GM23338 (cell line): ENCODE results near the gene PIK3IP1. TPM values are rescaled to one million over a fixed set of nuclear protein-coding genes. Genes with fewer than 3 reads are reported as not detected.
A peak's percentile ranks its signal among the peaks of the same experiment; 100 is the strongest.

ENCODE experiments used
- ATAC-seq: fragments of 200-7000 bp; cut with Tn5 transposase; 3 replicates; pipeline ENCODE4 v1.9.1; 2020
- DNase-seq: peaks from one replicate; pipeline ENCODE4 v3.0.0-alpha.2; 2015; ENCODE audit warnings: low spot score
- H2AFZ ChIP-seq: fragments of 200-600 bp; sonication (generic); 2 replicates; pipeline ENCODE4 v1.8.0; 2016; ENCODE audit warnings: antibody characterized with exemption, mild to moderate bottlenecking, moderate library complexity
- H3F3A ChIP-seq: fragments of 200-600 bp; sonication (generic); replicated peaks from 2 replicates; pipeline ENCODE4 v1.8.0; 2017; ENCODE audit warnings: antibody characterized with exemption, mixed run types, low read depth
- H3K27ac ChIP-seq: fragments of 200-600 bp; sonication (generic); 2 replicates; pipeline ENCODE4 v1.6.1; 2016; ENCODE audit warnings: low read depth
- H3K27me3 ChIP-seq: fragments of 200-600 bp; sonication (generic); 2 replicates; pipeline ENCODE4 v1.8.0; 2016; ENCODE audit warnings: mild to moderate bottlenecking, mixed run types, moderate library complexity; ENCODE audit not compliant: insufficient read depth
- H3K36me3 ChIP-seq: fragments of 200-600 bp; sonication (generic); 2 replicates; pipeline ENCODE4 v1.8.0; 2016; ENCODE audit warnings: mild to moderate bottlenecking; ENCODE audit not compliant: insufficient read depth
- H3K4me1 ChIP-seq: fragments of 200-600 bp; sonication (generic); 2 replicates; pipeline ENCODE4 v1.8.0; 2016; ENCODE audit warnings: mild to moderate bottlenecking, moderate library complexity; ENCODE audit not compliant: insufficient read depth
- H3K4me2 ChIP-seq: fragments of 200-600 bp; sonication (generic); 2 replicates; pipeline ENCODE4 v1.7.1; 2017; ENCODE audit warnings: mixed run types
- H3K4me3 ChIP-seq: fragments of 200-600 bp; sonication (generic); 2 replicates; pipeline ENCODE4 v1.6.1; 2016; ENCODE audit warnings: mixed run types
- H3K79me2 ChIP-seq: fragments of 200-600 bp; sonication (generic); replicated peaks from 2 replicates; pipeline ENCODE4 v1.8.0; 2017; ENCODE audit warnings: mild to moderate bottlenecking; ENCODE audit not compliant: insufficient read depth
- H3K9me2 ChIP-seq: fragments of 200-600 bp; sonication (generic); 2 replicates; pipeline ENCODE4 v1.8.0; 2017; ENCODE audit not compliant: insufficient read depth
- H4K20me1 ChIP-seq: fragments of 200-600 bp; sonication (generic); replicated peaks from 2 replicates; pipeline ENCODE4 v1.8.0; 2017; ENCODE audit warnings: mild to moderate bottlenecking; ENCODE audit not compliant: insufficient read depth
- H3K27ac Mint-ChIP-seq: 2 replicates; pipeline ENCODE4 v1.8.0; 2020; ENCODE audit warnings: inconsistent platforms, mild to moderate bottlenecking, moderate library complexity, mixed read lengths
- H3K27me3 Mint-ChIP-seq: 3 replicates; pipeline ENCODE4 v1.8.0; 2022; ENCODE audit warnings: low read depth, mild to moderate bottlenecking, moderate library complexity, mixed read lengths, inconsistent platforms; ENCODE audit not compliant: insufficient read depth, poor library complexity
- H3K36me3 Mint-ChIP-seq: 3 replicates; pipeline ENCODE4 v1.8.0; 2021; ENCODE audit warnings: low read depth, mild to moderate bottlenecking, inconsistent platforms, moderate library complexity, mixed read lengths
- H3K4me1 Mint-ChIP-seq: 3 replicates; pipeline ENCODE4 v1.8.0; 2020; ENCODE audit warnings: mild to moderate bottlenecking, inconsistent platforms, mixed read lengths
- H3K4me3 Mint-ChIP-seq: 3 replicates; pipeline ENCODE4 v1.8.0; 2021; ENCODE audit warnings: moderate library complexity, mild to moderate bottlenecking, inconsistent platforms, mixed read lengths
- H3K9me3 Mint-ChIP-seq: 3 replicates; pipeline ENCODE4 v1.8.0; 2020; ENCODE audit warnings: moderate library complexity, mild to moderate bottlenecking, inconsistent platforms, mixed read lengths
- CREB1 ChIP-seq: fragments of 250-450 bp; sonication (Bioruptor Pico); IDR thresholded peaks from 2 replicates; pipeline ENCODE4 v1.5.0; 2020; ENCODE audit warnings: low read depth, mild to moderate bottlenecking, moderate library complexity
- ETS1 ChIP-seq: IDR thresholded peaks from 2 replicates; pipeline ENCODE4 v1.6.1; 2016; ENCODE audit warnings: antibody characterized with exemption
- EZH2 ChIP-seq: fragments of 200-600 bp; sonication (generic); IDR thresholded peaks from one replicate; pipeline ENCODE4 v1.8.0; 2017; ENCODE audit warnings: antibody characterized with exemption, mild to moderate bottlenecking, low read depth; ENCODE audit not compliant: unreplicated experiment
- POLR2AphosphoS5 ChIP-seq: IDR thresholded peaks from 2 replicates; pipeline ENCODE4 v1.6.1; 2016; ENCODE audit warnings: antibody characterized with exemption, low read depth
- STAT1 ChIP-seq: IDR thresholded peaks from one replicate; pipeline ENCODE4 v1.6.1; 2016; ENCODE audit warnings: antibody characterized with exemption; ENCODE audit not compliant: unreplicated experiment
- ZNF331 ChIP-seq: fragments of 250-450 bp; sonication (Bioruptor Pico); IDR thresholded peaks from 2 replicates; pipeline ENCODE4 v1.5.0; 2020; ENCODE audit warnings: low read depth, mild to moderate bottlenecking, moderate library complexity
- ZNF462 ChIP-seq: fragments of 250-450 bp; sonication (Bioruptor Pico); IDR thresholded peaks from 2 replicates; pipeline ENCODE4 v1.5.0; 2020; ENCODE audit warnings: mild to moderate bottlenecking, moderate library complexity
- polyA plus RNA-seq: library from polyadenylated mRNA; unstranded; fragments of >200 nt; fragmentation: Nextera tagmentation; extraction: Ambion mirVana; gene quantifications from 2 replicates; pipeline ENCODE4 v1.2.1, GENCODE V29; 2016
- total RNA-seq: library from RNA; depleted of rRNA; stranded (reverse); fragments of >200 nt; shearing (Covaris generic); gene quantifications from 2 replicates; pipeline ENCODE4 v1.2.3, GENCODE V29; 2014

Gene PIK3IP1
- total and polyA plus RNA-seq, 2 experiments from 2014 or later, result 1.1 to 2.2 TPM

- TF ChIP-seq ZNF462, result no peak
Measured at GRCh38 chr22:31295360-31295759, 3.1 kb upstream of the PIK3IP1 start (continued).

GRCh38 chr22:31291481-31292235 is 630 bp downstream of the PIK3IP1 start:
- ATAC-seq (no peak), DNase-seq (peak; percentile 32)
- Mint-ChIP-seq H3K4me1 (peaks cover 19% of the 10 kb centered on the region), H3K9me3 (no peaks in the 10 kb centered on the region), H3K27ac (no peak overlapping the region), H3K27me3 (peaks cover 19% of the 10 kb centered on the region), H3K36me3 (no peaks in the 10 kb centered on the region), H3K4me3 (peak overlapping the region; percentile 82)
- Histone ChIP-seq H3K4me3 (peak overlapping the region; percentile 57), H3K4me2 (peak overlapping the region; percentile 79), H4K20me1 (no peaks in the 10 kb centered on the region), H3K4me1 (0 out of 2 replicates have a peak, but pooled peaks cover 8% of the 10 kb centered on the region), H3K27ac (no peak overlapping the region), H3K9me2 (no peaks in the 10 kb centered on the region), H2AFZ (peak overlapping the region; percentile 45; the same call in 1 of the 2 replicates), H3K36me3 (no peaks in the 10 kb centered on the region), H3K27me3 (peaks cover 26% of the 10 kb centered on the region), H3F3A (peaks cover 8% of the 10 kb centered on the region; the same call in 1 of the 2 replicates), H3K79me2 (no peaks in the 10 kb centered on the region)
- TF ChIP-seq POLR2AphosphoS5 (no peak), STAT1 (no peak), CREB1 (CRISPR knock-in tag) (no peak), EZH2 (no peak), ZNF462 (no peak), ZNF331 (no peak), ETS1 (no peak)
